H1 (cell line): ENCODE data around the gene LPP. TPM values are rescaled to one million over a fixed set of nuclear protein-coding genes. Genes with fewer than 3 reads are reported as not detected.

Experiments
- NRF1 ChIP-seq: IDR thresholded peaks from 2 replicates; pipeline ENCODE4 v1.6.1; 2011; ENCODE audit warnings: mild to moderate bottlenecking, low read depth, low read length, improper control_type of control experiment
- polyA plus RNA-seq, 7 experiments: library from polyadenylated mRNA; depleted of rRNA in 3 of 7; stranded (reverse) in 5 of 7; unstranded in 2 of 7; fragments of >200 nt in 5 of 7; fragments of 200-250 nt in 2 of 7; gene quantifications; 1 replicate in 5 of 7; 2 replicates in 1 of 7; 4 replicates in 1 of 7; pipeline versions ENCODE4 v1.2.1 to v1.2.3, GENCODE V29; 2011 to 2013; ENCODE audit warnings: missing spikeins in 2 of 7, mixed read lengths in 2 of 7
- total RNA-seq: library from RNA; stranded (reverse); fragmentation: NEBNext Ultra II Directional; extraction: Animal tissue kit (Norgen Biotek cat#: 25700); gene quantifications from 2 replicates; pipeline ENCODE4 v1.2.1, GENCODE V29; 2021

The LPP gene
- total and polyA plus RNA-seq, 2 of the 8 experiments (the other 6 are each of a cell fraction or from before 2014, with no cell fraction given): 10.0 to 53.3 TPM

DNA sequence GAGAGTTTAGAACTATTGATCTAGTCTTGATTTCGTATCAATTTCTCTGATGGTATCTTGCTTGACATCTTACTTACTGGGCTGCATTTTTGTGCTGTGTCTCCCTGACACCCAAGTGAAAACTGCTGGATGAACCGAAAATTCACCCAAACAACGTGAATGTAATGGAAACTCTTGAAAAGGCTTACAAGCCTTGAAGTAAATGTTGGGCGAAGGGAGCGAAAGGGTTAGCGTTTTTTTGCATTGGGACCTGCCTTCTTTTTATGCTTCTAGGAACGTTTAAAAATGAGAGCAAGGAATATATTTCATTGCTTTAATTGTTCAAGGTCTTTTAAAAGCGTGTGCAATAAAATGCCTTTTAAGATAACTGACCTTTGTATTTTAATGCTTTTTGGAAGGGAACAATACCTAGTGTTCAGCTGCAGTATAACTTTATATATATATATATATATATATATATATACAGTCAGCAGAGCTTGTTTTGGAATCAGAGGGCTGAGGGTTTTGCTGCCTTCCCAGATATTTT, 94.1 kb downstream of the LPP start (continued):
- no peak for TF ChIP-seq NRF1
